ENCODE results near the gene VPS13C.

VPS13C gene

DNA sequence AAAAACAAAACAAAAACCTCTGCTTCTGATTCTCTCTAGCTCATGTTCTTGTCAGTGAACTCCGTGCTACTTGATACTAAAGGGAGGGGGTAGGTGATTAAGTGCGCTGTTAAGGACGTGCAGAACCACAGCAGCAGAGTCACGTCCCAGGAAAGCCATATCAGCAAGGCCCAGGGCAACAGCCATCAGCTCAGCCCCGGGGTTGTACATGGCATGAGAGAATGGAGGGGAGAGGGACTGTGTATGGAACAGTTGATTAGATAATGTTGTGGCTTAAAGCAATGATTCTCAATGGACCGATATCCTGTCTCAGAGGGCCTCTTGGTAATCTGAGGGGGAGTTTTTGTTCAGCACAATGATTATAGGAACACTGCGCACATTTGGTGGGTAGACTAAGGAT is 34.1 kb upstream of the VPS13C start:
- H3K4me1 ChIP-seq (ENCODE audit: control insufficient read depth, insufficient read depth, low read length): peaks cover 27% of the 10 kb centered on the region
- H3K9ac ChIP-seq (ENCODE audit: low read length): no peak overlapping the region
- H3K36me3 ChIP-seq (ENCODE audit: control insufficient read depth, insufficient read depth, low read length, severe bottlenecking): no peaks in the 10 kb centered on the region
- H3K9me3 ChIP-seq (ENCODE audit: control insufficient read depth, low read length): no peaks in the 10 kb centered on the region
- H3K27me3 ChIP-seq (replicated peaks; ENCODE audit: control insufficient read depth, insufficient read depth, low read length): no peaks in the 10 kb centered on the region
- no peak for DNase-seq (ENCODE audit: low read depth)
- H3K4me3 ChIP-seq (ENCODE audit: low read length): no peak overlapping the region

DNA sequence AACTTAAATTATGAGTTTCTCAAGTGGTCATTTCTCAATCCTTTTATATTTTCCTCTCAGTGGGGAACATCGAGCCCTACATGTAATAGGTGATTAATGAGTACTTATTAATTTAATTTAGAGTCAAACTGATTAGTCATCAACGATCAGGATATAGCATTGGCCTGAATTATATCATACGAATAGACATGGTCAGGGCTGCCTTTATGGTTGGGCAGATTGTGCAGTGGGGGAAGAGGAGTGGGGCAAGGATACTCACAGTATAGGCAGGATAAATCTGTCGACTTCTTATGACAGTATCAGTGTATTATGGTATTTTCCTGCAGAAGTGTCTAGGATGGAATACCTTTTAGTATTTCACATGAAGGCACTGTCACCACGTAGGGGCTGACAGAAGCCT is 33.6 kb upstream of the VPS13C start:
- peaks cover 24% of the 10 kb centered on the region for H3K4me1 ChIP-seq (ENCODE audit: control insufficient read depth, insufficient read depth, low read length)
- H3K9me3 ChIP-seq (ENCODE audit: control insufficient read depth, low read length): no peaks in the 10 kb centered on the region
- no peaks in the 10 kb centered on the region for H3K27me3 ChIP-seq (replicated peaks; ENCODE audit: control insufficient read depth, insufficient read depth, low read length)
- no peak overlapping the region for H3K4me3 ChIP-seq (ENCODE audit: low read length)
- DNase-seq (ENCODE audit: low read depth): no peak
- H3K9ac ChIP-seq (ENCODE audit: low read length): no peak overlapping the region
- no peaks in the 10 kb centered on the region for H3K36me3 ChIP-seq (ENCODE audit: control insufficient read depth, insufficient read depth, low read length, severe bottlenecking)

DNA sequence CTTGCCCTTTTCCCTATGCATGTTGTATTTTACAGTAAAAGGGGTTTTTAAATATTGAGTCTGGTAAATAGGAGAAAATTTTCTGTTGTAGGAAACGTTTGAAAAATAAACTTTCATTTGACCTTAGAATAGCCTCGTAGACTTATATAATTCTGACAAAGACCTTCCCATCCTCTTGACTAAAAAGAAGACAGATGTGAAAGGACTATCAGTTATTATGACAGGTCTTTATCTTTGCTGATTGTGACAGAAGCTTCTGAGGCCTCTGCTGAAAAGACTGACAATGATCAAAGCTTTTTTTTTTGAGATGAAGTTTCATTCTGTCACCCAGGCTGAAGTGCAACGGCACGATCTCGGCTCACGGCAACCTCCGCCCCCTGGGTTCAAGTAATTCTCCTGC is 30.7 kb upstream of the VPS13C start:
- H3K9ac ChIP-seq (ENCODE audit: low read length): no peak overlapping the region
- H3K4me1 ChIP-seq (ENCODE audit: control insufficient read depth, insufficient read depth, low read length): peaks cover 41% of the 10 kb centered on the region
- no peaks in the 10 kb centered on the region for H3K9me3 ChIP-seq (ENCODE audit: control insufficient read depth, low read length)
- no peak overlapping the region for H3K4me3 ChIP-seq (ENCODE audit: low read length)
- H3K27me3 ChIP-seq (replicated peaks; ENCODE audit: control insufficient read depth, insufficient read depth, low read length): no peaks in the 10 kb centered on the region
- H3K36me3 ChIP-seq (ENCODE audit: control insufficient read depth, insufficient read depth, low read length, severe bottlenecking): no peaks in the 10 kb centered on the region
- DNase-seq (ENCODE audit: low read depth): no peak

DNA sequence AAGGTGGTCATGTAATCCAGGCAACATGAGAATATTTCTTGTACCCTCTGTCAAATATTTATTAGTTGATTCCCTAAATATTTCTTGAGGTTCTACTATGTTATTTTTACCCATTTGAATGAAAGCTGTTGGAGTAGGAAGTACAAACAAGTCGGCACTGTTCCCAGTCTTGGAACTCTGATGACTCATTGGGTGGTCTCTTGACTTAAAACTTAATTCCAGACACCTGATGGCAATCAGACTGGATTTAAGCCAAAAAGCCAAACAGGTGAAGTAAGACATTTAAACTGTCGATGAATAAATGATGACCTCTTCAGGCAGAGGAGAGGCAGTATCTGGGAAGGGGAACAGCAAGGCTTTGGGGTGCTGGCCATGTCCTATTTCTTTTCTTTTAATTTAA is 29.4 kb upstream of the VPS13C start:
- H3K9ac ChIP-seq (ENCODE audit: low read length): no peak overlapping the region
- H3K4me3 ChIP-seq (ENCODE audit: low read length): no peak overlapping the region
- no peaks in the 10 kb centered on the region for H3K9me3 ChIP-seq (ENCODE audit: control insufficient read depth, low read length)
- no peak for DNase-seq (ENCODE audit: low read depth)
- H3K36me3 ChIP-seq (ENCODE audit: control insufficient read depth, insufficient read depth, low read length, severe bottlenecking): no peaks in the 10 kb centered on the region
- peaks cover 44% of the 10 kb centered on the region for H3K4me1 ChIP-seq (ENCODE audit: control insufficient read depth, insufficient read depth, low read length)
- H3K27me3 ChIP-seq (replicated peaks; ENCODE audit: control insufficient read depth, insufficient read depth, low read length): no peaks in the 10 kb centered on the region

DNA sequence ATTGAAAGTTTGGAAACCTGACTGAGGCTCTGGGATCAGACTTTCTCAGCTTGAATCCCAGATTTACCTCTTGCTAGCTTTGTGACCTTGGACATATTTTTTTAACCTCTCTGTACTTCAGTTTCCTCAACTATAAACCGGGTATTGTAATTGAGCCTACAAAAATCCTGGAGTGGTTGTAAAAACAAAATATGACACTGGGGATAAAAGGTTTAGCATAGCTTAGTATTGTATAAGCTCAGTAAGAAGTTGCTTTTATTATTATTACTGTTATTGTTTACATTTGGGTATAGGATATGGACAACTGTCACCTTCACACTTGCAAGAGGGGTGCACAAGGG is 28.1 kb upstream of the VPS13C start:
- DNase-seq (ENCODE audit: low read depth): no peak
- peak overlapping the region; percentile 31 for H3K4me3 ChIP-seq (ENCODE audit: low read length)
- H3K27me3 ChIP-seq (replicated peaks; ENCODE audit: control insufficient read depth, insufficient read depth, low read length): no peaks in the 10 kb centered on the region
- peak overlapping the region; percentile 64 for H3K9ac ChIP-seq (ENCODE audit: low read length)
- H3K4me1 ChIP-seq (ENCODE audit: control insufficient read depth, insufficient read depth, low read length): peaks cover 38% of the 10 kb centered on the region
- no peaks in the 10 kb centered on the region for H3K36me3 ChIP-seq (ENCODE audit: control insufficient read depth, insufficient read depth, low read length, severe bottlenecking)
- no peaks in the 10 kb centered on the region for H3K9me3 ChIP-seq (ENCODE audit: control insufficient read depth, low read length)

DNA sequence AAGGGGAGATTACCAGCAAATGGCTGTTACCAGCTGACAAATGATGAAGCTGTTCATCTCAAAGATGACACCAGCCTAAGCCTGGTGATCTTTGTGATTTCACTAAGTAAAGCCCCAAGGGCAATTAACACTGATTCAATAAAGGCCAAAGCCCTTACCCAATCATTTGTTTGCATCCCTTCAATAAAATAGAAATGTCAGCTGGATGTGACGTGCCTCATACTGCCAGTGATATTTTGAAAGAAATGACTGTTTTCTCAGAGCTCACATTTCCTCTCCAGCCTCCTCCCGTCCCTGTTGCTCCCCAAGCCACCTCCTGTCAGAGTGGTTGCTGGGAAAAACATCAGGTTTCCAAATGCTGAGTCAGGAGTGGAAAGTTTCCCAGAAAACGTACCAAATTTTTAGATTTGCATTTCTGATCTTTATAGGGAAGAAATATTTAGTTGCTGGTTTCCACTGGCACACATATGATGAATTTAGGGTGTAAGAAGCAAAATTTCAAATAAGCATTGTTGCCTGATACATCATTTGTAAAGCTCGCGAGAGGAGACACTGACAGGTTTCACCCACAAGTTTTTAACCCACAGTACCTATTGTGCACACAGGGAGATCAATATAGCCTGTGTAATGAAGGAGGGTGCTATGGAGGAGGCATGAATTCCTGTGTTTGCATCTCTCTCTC is 27.6 kb upstream of the VPS13C start:
- H3K36me3 ChIP-seq (ENCODE audit: control insufficient read depth, insufficient read depth, low read length, severe bottlenecking): no peaks in the 10 kb centered on the region
- peak overlapping the region; percentile 64 for H3K9ac ChIP-seq (ENCODE audit: low read length)
- H3K9me3 ChIP-seq (ENCODE audit: control insufficient read depth, low read length): no peaks in the 10 kb centered on the region
- H3K4me3 ChIP-seq (ENCODE audit: low read length): peak overlapping the region; percentile 31
- H3K27me3 ChIP-seq (replicated peaks; ENCODE audit: control insufficient read depth, insufficient read depth, low read length): no peaks in the 10 kb centered on the region
- peaks cover 33% of the 10 kb centered on the region for H3K4me1 ChIP-seq (ENCODE audit: control insufficient read depth, insufficient read depth, low read length)
- DNase-seq (ENCODE audit: low read depth): peak; percentile 61

DNA sequence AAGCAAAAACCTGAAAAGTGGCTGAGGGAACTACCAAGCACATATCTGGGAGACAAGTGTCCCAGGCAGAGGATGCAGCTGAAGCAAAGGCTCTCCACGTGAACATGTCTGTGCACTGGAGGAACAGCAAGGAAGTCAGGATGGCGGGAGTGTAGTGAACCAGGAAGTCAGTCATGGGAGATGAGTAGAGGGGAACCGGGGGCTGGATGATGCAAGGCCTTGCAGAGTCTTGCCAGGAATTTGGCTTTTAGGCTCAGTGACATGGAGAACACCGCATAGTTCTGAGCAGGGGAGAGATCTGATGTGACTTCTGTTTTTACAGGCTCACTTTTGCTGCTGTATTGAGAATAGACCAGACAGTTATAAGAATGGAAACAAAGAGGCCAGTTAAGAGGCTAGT is 25.5 kb upstream of the VPS13C start:
- Histone ChIP-seq H3K4me1 (ENCODE audit: control insufficient read depth, insufficient read depth, low read length) (peaks cover 24% of the 10 kb centered on the region), H3K9me3 (ENCODE audit: control insufficient read depth, low read length) (no peaks in the 10 kb centered on the region), H3K27me3 (replicated peaks; ENCODE audit: control insufficient read depth, insufficient read depth, low read length) (no peaks in the 10 kb centered on the region), H3K9ac (ENCODE audit: low read length) (no peak overlapping the region), H3K36me3 (ENCODE audit: control insufficient read depth, insufficient read depth, low read length, severe bottlenecking) (no peaks in the 10 kb centered on the region), H3K4me3 (ENCODE audit: low read length) (no peak overlapping the region)
- DNase-seq (ENCODE audit: low read depth): no peak

DNA sequence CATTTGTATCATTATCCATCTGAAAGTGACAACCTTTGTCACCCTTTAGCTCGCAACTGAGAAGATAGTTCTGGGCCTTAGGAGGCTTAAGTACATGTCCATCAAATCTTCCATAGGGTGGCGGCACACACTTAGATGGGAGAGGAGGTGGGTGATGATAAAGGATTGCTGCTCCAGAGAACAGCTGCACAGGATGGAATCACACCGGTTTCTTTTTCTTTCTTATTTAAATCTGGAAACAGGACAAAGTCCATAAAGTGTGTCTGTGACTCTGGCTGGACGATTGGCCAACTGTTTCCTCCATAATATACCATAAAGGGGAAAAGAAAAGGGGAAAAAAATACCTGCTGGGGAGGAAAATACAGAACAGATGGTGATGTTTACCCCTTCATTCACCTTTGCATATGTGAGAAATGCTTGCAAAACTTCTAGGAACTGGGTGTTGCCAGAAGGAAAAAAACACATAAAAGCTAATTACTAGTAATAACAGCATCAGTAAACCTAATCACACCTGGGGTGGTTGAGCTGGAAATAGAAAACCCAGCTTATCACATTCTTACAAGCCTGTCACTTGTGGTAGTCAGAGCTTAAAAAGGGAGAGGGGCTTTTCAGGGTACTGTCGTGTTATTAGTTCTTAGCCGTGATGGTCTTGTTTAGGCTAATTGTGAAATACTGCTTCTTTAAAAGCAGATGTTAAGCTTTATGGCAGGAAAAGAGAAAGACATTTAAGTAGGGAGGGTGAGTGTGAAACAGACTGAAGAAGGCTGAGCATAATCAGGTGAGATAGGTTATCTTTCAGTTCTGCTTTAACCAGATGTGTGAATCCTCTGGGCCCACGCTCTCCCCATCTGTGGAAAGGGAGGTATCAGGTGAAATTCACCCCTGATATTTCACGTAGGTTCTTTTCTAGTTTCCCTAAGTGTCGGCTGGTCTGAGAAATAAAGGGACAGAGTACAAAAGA is 23.2 kb upstream of the VPS13C start:
- H3K36me3 ChIP-seq (ENCODE audit: control insufficient read depth, insufficient read depth, low read length, severe bottlenecking): no peaks in the 10 kb centered on the region
- H3K9ac ChIP-seq (ENCODE audit: low read length): no peak overlapping the region
- peaks cover 20% of the 10 kb centered on the region for H3K4me1 ChIP-seq (ENCODE audit: control insufficient read depth, insufficient read depth, low read length)
- no peak overlapping the region for H3K4me3 ChIP-seq (ENCODE audit: low read length)
- no peaks in the 10 kb centered on the region for H3K9me3 ChIP-seq (ENCODE audit: control insufficient read depth, low read length)
- DNase-seq (ENCODE audit: low read depth): no peak
- H3K27me3 ChIP-seq (replicated peaks; ENCODE audit: control insufficient read depth, insufficient read depth, low read length): no peaks in the 10 kb centered on the region

DNA sequence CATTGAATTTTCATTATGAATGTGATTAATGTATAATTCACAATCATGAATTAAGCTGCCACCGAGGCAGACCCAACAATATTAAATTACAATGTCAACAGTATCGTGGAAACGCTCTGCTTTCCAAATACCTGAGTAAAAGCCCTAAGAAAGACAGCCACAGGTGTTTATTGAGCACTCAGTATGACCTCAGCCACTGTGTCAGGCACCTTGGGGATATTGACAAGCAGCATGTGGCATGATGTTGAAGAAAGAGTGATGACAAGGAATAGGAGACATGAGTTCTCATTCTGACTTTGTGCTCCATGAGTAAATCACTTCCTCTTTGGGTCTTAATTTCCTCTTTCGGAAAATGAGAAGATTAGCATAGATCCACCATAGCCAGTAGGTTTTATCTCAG is 19.3 kb upstream of the VPS13C start:
- DNase-seq (ENCODE audit: low read depth): no peak

DNA sequence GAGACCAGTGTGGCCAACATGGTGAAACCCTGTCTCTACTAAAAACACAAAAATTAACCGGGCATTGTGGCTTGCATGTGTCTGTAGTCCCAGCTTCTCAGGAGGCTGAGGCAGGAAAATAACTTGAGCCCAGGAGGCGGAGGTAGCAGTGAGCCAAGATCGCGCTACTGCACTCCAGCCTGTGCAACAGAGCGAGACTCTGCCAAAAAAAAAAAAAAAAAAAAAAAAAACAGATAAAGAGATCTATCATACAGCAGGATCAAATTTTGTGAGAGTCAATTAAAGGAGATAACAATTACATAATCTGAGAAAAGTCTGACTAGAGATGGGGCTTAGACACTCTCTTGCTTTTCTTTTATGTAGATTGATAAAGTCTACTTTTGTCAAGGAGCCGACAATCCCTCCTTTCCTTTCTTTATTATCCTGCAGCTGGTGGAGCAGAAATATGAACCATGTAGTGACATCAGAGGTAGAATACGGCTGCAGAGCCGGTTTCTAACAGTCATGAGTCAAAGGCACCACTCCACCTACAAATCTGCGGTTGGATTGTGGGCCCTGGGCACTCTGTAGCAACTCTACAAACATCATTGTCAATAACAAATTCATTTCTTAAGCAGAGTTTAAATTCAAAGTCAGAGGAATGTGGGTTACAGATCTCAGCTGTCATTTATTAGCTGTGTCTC is 15.5 kb upstream of the VPS13C start:
- H3K36me3 ChIP-seq (ENCODE audit: control insufficient read depth, insufficient read depth, low read length, severe bottlenecking): no peaks in the 10 kb centered on the region
- DNase-seq (ENCODE audit: low read depth): peak; percentile 35
- H3K4me1 ChIP-seq (ENCODE audit: control insufficient read depth, insufficient read depth, low read length): peaks cover 5% of the 10 kb centered on the region
- H3K4me3 ChIP-seq (ENCODE audit: low read length): peak overlapping the region; percentile 54
- no peaks in the 10 kb centered on the region for H3K9me3 ChIP-seq (ENCODE audit: control insufficient read depth, low read length)
- H3K27me3 ChIP-seq (replicated peaks; ENCODE audit: control insufficient read depth, insufficient read depth, low read length): no peaks in the 10 kb centered on the region
- no peak overlapping the region for H3K9ac ChIP-seq (ENCODE audit: low read length)

More for the DNA sequence above, 19.3 kb upstream of the VPS13C start:
- peaks cover 5% of the 10 kb centered on the region for H3K4me1 ChIP-seq (ENCODE audit: control insufficient read depth, insufficient read depth, low read length)
- no peaks in the 10 kb centered on the region for H3K36me3 ChIP-seq (ENCODE audit: control insufficient read depth, insufficient read depth, low read length, severe bottlenecking)
- no peak overlapping the region for H3K4me3 ChIP-seq (ENCODE audit: low read length)
- H3K9ac ChIP-seq (ENCODE audit: low read length): no peak overlapping the region
- no peaks in the 10 kb centered on the region for H3K27me3 ChIP-seq (replicated peaks; ENCODE audit: control insufficient read depth, insufficient read depth, low read length)
- no peaks in the 10 kb centered on the region for H3K9me3 ChIP-seq (ENCODE audit: control insufficient read depth, low read length)

DNA sequence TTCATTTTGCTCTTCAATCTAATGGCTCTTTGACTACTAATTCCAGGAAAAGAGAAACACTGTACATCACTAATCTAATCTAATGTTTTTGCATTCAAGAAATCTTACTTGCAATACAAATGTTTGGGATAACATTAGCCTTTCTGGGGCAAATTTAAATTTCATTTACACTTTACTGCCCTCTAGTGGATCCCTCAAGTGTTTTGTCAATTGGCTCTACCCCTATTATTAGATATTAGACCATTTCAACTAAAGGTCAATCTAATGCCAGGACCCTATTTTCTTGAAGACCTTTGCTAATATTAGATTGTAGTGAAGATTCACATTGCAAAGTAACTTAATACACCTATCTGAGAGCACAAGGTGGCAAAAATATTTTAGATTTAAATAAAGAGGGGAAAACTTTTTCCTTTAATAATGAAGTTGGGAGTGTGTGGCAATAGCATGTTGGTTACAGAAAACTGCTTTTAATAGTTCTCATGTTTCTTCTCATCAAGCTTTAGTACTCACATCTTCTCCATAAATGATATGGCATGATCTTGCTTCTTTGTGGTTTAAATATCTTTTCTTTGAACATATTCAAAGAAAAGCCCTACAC is 11.6 kb upstream of the VPS13C start:
- DNase-seq (ENCODE audit: low read depth): peak; percentile 81
- Histone ChIP-seq H3K36me3 (ENCODE audit: control insufficient read depth, insufficient read depth, low read length, severe bottlenecking) (no peaks in the 10 kb centered on the region), H3K9ac (ENCODE audit: low read length) (no peak overlapping the region), H3K9me3 (ENCODE audit: control insufficient read depth, low read length) (no peaks in the 10 kb centered on the region), H3K27me3 (replicated peaks; ENCODE audit: control insufficient read depth, insufficient read depth, low read length) (peaks cover 2% of the 10 kb centered on the region), H3K4me3 (ENCODE audit: low read length) (no peak overlapping the region), H3K4me1 (ENCODE audit: control insufficient read depth, insufficient read depth, low read length) (peaks cover 13% of the 10 kb centered on the region)

Measured in adipocyte (in vitro differentiated cells).